HG03439 (cell line): Measurements from ENCODE around the gene PARD3.
"Not testable (repeated sequence)": the region's sequence is repeated elsewhere in the genome, so short reads cannot be mapped to it uniquely, and the experiment has no call there.

ENCODE experiments used
- ATAC-seq: cut with Tn5 transposase; IDR thresholded peaks from one replicate; pipeline ENCODE4 v1.9.1; 2021; ENCODE audit warnings: mild to moderate bottlenecking, moderate library complexity; ENCODE audit not compliant: unreplicated experiment

PARD3 gene

DNA sequence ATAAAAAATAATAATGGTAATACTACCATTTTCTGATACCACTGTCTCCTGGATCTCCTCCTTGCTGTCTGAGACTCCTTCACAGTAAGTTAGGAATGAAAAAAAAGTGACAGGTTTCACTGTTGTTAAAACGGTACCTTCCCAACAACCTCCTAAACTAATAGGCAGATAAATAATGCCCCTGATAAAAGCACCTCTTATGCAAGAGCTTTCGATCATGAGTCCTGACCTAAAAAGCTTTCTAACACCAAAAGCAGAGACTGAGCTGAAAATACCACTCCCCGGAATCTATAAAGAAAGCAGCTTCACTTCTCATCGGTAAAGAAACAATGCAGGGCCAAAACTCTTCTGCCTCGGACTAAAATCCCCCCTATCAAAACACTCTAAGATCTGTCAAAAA is 14.5 kb downstream of the PARD3 start:
- no peak for ATAC-seq

DNA sequence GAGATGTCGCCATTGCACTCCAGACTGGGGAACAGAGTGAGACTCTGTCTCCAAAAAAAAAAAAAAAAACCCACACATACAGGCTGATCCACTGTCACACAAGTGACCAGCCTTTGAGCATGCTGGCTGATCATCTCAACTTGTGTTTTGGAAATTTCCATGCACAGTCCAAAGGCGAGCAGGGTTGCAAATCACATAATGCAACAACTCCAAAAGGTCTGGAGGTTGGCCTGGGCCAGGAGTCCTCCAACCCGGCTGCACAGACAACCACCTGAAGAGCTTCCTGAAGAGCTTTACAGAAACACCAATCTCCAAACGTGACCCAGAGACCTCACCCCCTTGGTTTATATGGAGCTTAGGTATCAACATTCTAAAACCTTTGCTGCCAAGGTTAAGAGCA is 16.4 kb downstream of the PARD3 start:
- ATAC-seq, result no peak

GRCh38 chr10:34797155-34797554 is 17.9 kb downstream of the PARD3 start:
- ATAC-seq, result no peak

GRCh38 chr10:34796133-34796532 is 19.0 kb downstream of the PARD3 start:
- no peak for ATAC-seq

DNA sequence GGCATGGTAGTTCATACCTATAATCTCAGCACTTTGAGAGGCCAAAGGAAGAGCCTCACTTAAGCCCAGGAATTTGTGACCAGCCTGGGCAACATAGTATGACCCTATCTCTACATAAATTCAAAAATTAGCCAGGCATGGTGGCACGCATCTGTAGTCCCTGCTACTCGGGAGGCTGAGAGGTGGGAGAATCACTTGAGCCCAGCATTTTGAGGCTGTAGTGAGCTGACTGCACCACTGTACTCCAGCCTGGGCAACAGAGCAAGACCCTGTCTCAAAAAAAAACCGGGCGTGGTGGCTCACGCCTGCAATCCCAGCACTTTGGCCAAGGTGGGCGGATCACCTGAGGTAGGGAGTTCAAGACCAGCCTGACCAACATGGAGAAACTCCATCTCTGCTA is 19.8 kb downstream of the PARD3 start:
- no peak for ATAC-seq

GRCh38 chr10:34794835-34795234 is 20.3 kb downstream of the PARD3 start:
- no peak for ATAC-seq

GRCh38 chr10:34793581-34793980 is 21.5 kb downstream of the PARD3 start:
- not testable (repeated sequence) for ATAC-seq

- ATAC-seq, result no peak
Measured at GRCh38 chr10:34792881-34793280, 22.2 kb downstream of the PARD3 start.

- no peak for ATAC-seq
Measured at GRCh38 chr10:34791947-34792346, 23.1 kb downstream of the PARD3 start.

DNA sequence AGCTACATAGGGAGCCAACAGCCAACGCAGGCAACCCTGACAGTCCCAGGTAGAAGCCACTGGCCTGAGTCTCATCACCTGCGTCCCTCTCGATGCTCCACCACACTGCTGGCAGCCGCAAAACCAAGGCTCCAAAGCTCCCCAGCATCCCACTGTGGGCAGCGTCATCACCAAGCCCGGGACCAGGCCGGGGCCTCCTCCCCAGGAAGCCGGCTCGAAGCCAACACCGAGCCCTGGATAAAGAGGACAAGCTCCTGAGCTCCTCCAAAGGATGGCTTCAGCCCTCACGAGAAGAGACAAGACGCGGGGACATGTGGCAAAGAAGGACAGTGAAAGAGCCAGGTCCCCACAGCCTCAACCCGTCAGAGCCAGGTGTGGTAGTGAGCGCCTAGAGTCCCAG is 23.9 kb downstream of the PARD3 start:
- no peak for ATAC-seq

- no peak for ATAC-seq
Measured at GRCh38 chr10:34789966-34790506, 25.1 kb downstream of the PARD3 start.

- ATAC-seq, result no peak
Measured at GRCh38 chr10:34786464-34786863, 28.6 kb downstream of the PARD3 start.

DNA sequence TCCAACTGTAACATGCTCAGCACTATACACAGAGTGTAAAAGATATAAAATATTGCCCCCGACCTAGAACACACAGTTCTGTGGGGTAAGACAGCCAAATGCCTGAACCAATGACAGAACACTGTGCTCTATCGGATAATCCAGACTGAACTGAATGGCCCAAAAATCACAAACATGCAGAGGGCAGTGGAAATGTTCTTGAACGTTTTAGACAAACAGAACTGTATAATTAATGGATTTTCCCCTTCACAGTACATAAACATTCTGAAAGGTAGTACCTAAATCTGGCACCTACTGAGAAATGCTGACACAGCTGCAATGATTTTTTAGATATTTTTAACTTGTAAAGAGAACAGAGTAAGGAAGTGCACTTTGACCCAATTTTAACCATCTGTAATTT is 33.4 kb downstream of the PARD3 start:
- no peak for ATAC-seq

DNA sequence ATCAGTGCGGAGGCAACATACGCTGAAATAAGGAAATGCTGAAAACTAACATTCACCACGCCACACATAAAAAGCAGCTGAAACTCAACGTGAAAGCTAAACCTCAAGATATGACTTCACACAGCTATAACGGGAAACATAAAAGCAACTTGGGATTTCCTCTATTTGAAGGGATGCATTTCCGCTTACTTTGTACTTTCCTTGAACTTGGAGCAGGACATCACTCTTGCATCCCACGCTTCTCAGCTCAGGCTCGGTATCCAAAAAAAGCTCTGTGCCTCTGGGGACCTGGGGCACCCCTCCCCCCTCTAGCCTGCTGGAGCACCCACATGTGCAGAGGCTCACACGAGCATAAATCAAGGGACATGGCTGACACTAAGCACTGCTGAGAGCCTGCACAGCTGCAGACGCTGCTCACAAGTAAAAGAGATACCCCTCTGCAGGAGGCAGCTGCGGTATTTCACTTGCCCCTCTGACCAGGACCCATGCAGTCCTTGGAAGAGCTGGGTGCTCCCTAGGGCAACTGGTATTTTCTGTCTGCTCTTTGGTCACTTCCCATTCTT is 34.2 kb downstream of the PARD3 start:
- peak; percentile 85 for ATAC-seq

DNA sequence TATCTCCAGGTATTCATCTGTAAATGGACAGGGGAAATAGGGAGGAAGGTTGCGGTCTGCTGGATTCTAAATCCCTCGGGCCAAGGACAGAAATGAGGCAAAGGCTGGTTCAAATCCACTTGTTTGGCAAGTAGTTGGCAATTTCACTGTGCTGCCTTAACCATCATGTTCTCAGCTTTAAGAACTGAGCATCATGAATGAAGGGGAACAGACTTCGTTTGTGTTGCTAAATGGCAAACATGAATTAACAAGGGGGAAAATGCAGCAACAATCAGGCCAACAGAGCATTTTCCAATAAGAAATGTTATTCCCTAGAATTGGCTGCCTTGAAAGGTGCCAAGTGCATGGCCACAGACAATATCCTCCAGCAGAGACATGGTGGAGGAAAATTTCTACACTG is 36.9 kb downstream of the PARD3 start:
- no peak for ATAC-seq

DNA sequence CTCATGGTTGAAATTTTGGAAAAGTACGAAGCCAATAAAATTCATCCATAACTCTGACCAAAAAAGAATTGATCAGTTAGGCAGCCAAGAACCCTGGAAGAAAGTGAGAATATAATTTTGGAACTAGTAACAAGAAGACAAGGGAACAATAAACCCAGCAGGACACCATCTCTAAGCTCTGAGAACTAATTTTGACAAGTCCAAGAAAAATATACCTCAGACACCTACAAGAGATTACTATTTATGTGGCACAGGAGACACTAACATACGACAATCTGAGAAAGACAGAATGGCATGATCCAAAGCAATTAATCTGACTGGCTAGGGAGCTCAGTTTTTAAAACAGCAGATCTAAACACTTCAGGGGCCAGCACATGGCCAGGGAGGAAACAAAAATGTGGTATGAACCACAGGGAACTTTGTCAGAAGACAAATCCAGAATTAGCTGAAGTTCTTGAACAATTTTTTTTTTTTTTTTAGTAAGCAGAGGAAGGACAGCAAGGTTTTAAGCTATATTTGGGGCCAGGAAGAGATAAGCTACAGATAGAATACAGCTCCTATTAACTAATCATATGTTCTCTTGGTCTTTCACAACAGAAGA is 38.9 kb downstream of the PARD3 start:
- ATAC-seq, result no peak

- ATAC-seq, result no peak
Measured at GRCh38 chr10:34775044-34775637, 40.0 kb downstream of the PARD3 start.

- no peak for ATAC-seq
Measured at GRCh38 chr10:34773636-34774630, 41.2 kb downstream of the PARD3 start.

DNA sequence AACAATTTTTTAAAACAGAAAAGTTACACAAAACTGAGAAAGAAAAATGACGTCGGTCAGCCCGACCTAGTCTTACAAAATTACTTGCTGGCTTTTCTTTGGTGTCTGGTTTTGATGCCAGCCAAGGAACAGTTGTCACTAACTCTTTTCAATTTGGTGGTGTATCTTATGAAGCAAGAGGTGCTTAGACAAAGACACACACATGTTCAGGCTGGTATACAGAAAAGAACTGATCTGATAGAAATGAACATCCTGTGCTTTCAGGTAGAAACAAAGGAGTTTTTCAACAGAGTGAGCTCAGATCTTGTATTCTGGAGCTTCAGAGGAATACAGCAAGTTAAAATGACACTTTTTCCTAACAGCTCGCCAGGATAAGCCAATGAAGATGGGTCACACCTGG is 43.6 kb downstream of the PARD3 start:
- no peak for ATAC-seq

- ATAC-seq, result no peak
Measured at GRCh38 chr10:34771106-34771505, 44.0 kb downstream of the PARD3 start.

- no peak for ATAC-seq
Measured at GRCh38 chr10:34769899-34770298, 45.2 kb downstream of the PARD3 start.
